Gastrocnemius medialis (tissue), 4 donors: ENCODE results near the gene SATB2. TPM values are rescaled to one million over a fixed set of nuclear protein-coding genes. Genes with fewer than 3 reads are reported as not detected.
A peak's percentile ranks its signal among the peaks of the same experiment; 100 is the strongest.

Experiments used
- ATAC-seq, 2 donors: fragments of 150-250 bp; one replicate each; pipeline ENCODE4 v1.9.1; 2016
- DNase-seq, 2 donors: peaks; one replicate each; pipeline ENCODE4 v3.0.0-alpha.2; 2019
- H3K27ac ChIP-seq, 4 donors: fragments of 200-600 bp; sonication (generic); 1 replicate in 1 of 4; 2 replicates in 3 of 4; pipeline ENCODE4 v1.5.1; 2016 to 2018; ENCODE audit warnings: mild to moderate bottlenecking in 2 of 4, moderate library complexity in 1 of 4
- H3K27me3 ChIP-seq, 3 donors: fragments of 200-600 bp; sonication (generic) in 2 of 3; 1 replicate in 1 of 3; 2 replicates in 2 of 3; pipeline versions ENCODE4 v1.5.1 to v1.6.0; 2016 to 2019; ENCODE audit warnings: mild to moderate bottlenecking in 1 of 3, moderate library complexity in 1 of 3
- H3K36me3 ChIP-seq, 2 donors: fragments of 200-600 bp; sonication (generic) in 1 of 2; one replicate each; pipeline ENCODE4 v1.5.1; 2017 to 2018
- H3K4me1 ChIP-seq, 2 donors: fragments of 200-600 bp; sonication (generic) in 1 of 2; one replicate each; pipeline ENCODE4 v1.5.1; 2016 to 2017; ENCODE audit warnings: mild to moderate bottlenecking in 2 of 2
- H3K4me3 ChIP-seq, 4 donors: fragments of 200-600 bp; sonication (generic) in 3 of 4; 1 replicate in 1 of 4; 2 replicates in 3 of 4; pipeline ENCODE4 v1.5.1; 2016 to 2019; ENCODE audit warnings: mild to moderate bottlenecking in 2 of 4
- H3K9me3 ChIP-seq, 3 donors: fragments of 200-600 bp; sonication (generic) in 2 of 3; 1 replicate in 1 of 3; 2 replicates in 2 of 3; pipeline ENCODE4 v1.5.1; 2016 to 2019
- CTCF ChIP-seq, 5 experiments: fragments of 450-650 bp in 3 of 5; fragments of 200-600 bp in 2 of 5; sonication (generic) in 2 of 5; IDR thresholded peaks in 4 of 5; conservative IDR thresholded peaks in 1 of 5; 1 replicate in 4 of 5; 2 replicates in 1 of 5; pipeline ENCODE4 v1.5.1; 2016 to 2019; ENCODE audit warnings: antibody characterized with exemption in 5 of 5, mild to moderate bottlenecking in 3 of 5, moderate library complexity in 3 of 5
- POLR2A ChIP-seq, 2 donors: fragments of 450-650 bp; IDR thresholded peaks; one replicate each; pipeline ENCODE4 v1.6.1; 2017; ENCODE audit warnings: antibody characterized with exemption in 2 of 2, mild to moderate bottlenecking in 2 of 2, moderate library complexity in 2 of 2
- in situ Hi-C, 4 donors: fragments of 200-750 bp; cut with MboI; loops; one replicate each; pipeline versions ENCODE4 v1.15.0 to v1.8.0; 2017; ENCODE audit warnings: low sequenced_read_pairs in 4 of 4
- intact Hi-C: fragments of 100-400 bp; cut with DNase I; formaldehyde crosslinking; loops from one replicate; pipeline ENCODE4 v1.15.1; 2023; ENCODE audit warnings: low total_unique reads
- total RNA-seq, 4 donors: library from RNA; depleted of rRNA; stranded (reverse); fragments of >200 nt; gene quantifications; one replicate each; pipeline versions ENCODE4 v1.1.0 to v1.2.3, GENCODE V29; 2016

Gene SATB2
- total RNA-seq, 4 donors from 2014 or later: 2.0 to 6.4 (median 4.5) TPM

DNA sequence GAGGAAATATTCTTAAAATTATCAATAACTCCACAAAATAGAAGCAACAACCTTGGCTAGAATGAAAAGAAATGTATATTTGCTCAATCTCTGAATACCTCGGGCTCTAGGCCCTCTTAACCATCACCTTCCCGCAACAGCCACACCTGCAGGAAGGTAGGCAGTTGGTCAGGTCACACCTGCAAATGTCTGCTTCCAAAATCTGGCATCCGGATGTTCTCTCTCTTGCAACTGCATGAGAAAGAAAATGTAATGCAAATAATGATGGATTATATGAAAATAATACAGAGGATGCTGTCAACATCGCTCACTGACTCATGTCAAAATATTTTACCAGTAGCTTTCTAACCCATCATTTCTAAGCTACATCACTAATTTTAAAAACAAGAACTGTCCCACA is 148.3 kb downstream of the SATB2 start:
- intact Hi-C loops: no loop called here
- Histone ChIP-seq H3K9me3 (no peaks in the 10 kb centered on the region), H3K4me1 (peaks cover 0 to 3% of the 10 kb centered on the region in 2 donors), H3K36me3 (no peaks in the 10 kb centered on the region), H3K27ac (no peak overlapping the region), H3K4me3 (no peak overlapping the region), H3K27me3 (no peaks in the 10 kb centered on the region)
- in situ Hi-C loops: no loop called here
- no peak for DNase-seq
- ATAC-seq: no peak
- TF ChIP-seq CTCF (IDR thresholded peaks at IDR 0.05 in 4 of 5, conservative IDR thresholded peaks at IDR 0.05 in 1 of 5): no peak
- no peak for TF ChIP-seq POLR2A (IDR thresholded peaks at IDR 0.05)

DNA sequence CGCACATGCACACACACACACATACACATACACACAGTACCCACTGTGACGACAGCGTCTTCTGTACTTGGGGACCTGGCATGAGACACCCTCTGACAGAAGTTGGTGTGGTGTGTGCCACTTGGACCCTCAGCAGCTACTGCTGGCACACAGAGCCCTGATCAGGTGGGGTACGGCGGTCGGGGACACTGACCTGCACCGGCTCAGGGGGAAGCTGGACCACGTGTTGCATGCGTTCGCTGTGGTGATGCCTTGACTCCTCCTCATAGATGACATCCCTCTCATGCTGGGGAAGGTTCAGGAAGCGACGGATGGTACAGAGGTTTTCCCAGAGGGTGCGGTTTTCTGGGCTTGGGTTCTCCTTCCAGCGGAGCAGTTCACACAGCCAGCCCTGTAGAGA is 149.2 kb downstream of the SATB2 start:
- in situ Hi-C loops: no loop called here
- DNase-seq: no peak
- H3K27ac ChIP-seq: no peak overlapping the region
- no peaks in the 10 kb centered on the region for H3K9me3 ChIP-seq
- no peaks in the 10 kb centered on the region for H3K36me3 ChIP-seq
- no peaks in the 10 kb centered on the region for H3K27me3 ChIP-seq
- intact Hi-C loops: no loop called here
- no peak for TF ChIP-seq CTCF (IDR thresholded peaks at IDR 0.05 in 4 of 5, conservative IDR thresholded peaks at IDR 0.05 in 1 of 5)
- no peak for TF ChIP-seq POLR2A (IDR thresholded peaks at IDR 0.05)
- H3K4me3 ChIP-seq: no peak overlapping the region
- ATAC-seq: no peak
- peaks cover 0 to 3% of the 10 kb centered on the region in 2 donors for H3K4me1 ChIP-seq

DNA sequence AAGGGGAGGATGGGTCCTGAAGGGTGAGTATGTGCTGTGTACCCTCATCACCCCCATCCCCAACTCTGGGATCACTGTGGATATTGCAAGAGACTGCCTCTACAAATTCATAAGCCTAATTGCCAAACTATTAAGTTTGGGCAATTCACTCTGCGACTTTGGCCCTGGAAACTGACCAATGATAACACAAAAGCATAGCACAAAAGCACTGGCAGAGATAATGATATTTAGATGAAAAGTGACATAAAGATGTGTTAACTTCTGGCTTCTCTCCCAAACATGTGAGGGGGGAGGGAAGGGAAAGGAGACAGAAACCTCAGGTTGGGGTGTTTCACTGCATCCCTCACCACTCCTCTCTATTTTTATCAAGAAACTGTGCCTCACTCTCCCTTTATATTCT is 150.3 kb downstream of the SATB2 start:
- TF ChIP-seq CTCF (IDR thresholded peaks at IDR 0.05 in 4 of 5, conservative IDR thresholded peaks at IDR 0.05 in 1 of 5) (no peak), POLR2A (IDR thresholded peaks at IDR 0.05) (no peak)
- Histone ChIP-seq H3K4me1 (peaks cover 0 to 3% of the 10 kb centered on the region in 2 donors), H3K4me3 (no peak overlapping the region), H3K27ac (no peak overlapping the region), H3K36me3 (no peaks in the 10 kb centered on the region), H3K27me3 (no peaks in the 10 kb centered on the region), H3K9me3 (no peaks in the 10 kb centered on the region)
- ATAC-seq: no peak
- in situ Hi-C loops: no loop called here
- DNase-seq: no peak
- intact Hi-C loops: no loop called here

DNA sequence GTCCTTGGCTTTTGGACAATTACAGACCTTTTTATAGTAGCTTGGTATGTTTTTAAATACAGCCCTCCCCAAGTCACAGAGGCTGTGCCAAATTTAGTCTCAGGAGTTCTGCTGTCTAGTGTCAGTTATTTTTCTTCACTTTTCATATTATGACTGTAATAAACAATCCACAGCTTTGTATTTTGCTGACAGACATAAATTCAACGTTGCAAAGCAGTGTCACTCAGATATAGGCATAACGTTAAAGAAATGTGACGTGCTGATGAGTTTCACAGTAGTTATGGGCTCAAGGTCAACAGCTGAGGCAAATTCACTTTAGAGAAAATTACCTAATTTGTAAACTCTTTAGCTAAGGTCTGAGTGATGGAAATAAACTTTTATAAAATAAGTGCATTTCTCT is 151.6 kb downstream of the SATB2 start:
- in situ Hi-C loops (no loop called here), intact Hi-C loops (no loop called here)
- Histone ChIP-seq H3K9me3 (no peaks in the 10 kb centered on the region), H3K4me1 (peaks cover 0 to 3% of the 10 kb centered on the region in 2 donors), H3K27me3 (no peaks in the 10 kb centered on the region), H3K27ac (no peak overlapping the region), H3K36me3 (no peaks in the 10 kb centered on the region), H3K4me3 (no peak overlapping the region)
- ATAC-seq: no peak
- DNase-seq: no peak
- no peak for TF ChIP-seq POLR2A (IDR thresholded peaks at IDR 0.05)

DNA sequence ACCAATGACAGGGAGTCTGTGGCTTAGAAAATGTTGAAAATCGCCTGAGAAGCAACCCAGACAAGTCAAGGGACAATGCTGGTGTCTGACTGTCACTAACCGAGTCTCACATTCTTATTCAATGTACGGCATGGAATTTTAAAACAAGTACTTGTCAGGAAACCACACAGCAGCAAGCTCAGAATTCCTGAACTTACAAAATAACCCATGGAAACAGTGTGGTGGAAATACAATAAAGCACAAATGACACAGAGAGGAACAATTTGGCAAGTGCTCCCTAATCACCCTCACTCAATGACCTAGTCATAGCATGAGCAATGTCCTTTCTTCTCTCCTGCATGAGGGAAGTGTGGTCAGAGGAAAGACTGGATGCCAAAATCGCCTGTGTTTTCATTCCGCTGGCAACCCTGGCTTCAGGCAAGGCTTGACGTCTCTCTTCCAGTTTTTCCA is 154.0 kb downstream of the SATB2 start:
- Histone ChIP-seq H3K27me3 (no peaks in the 10 kb centered on the region), H3K4me1 (peaks cover 0 to 3% of the 10 kb centered on the region in 2 donors), H3K4me3 (no peak overlapping the region), H3K36me3 (no peaks in the 10 kb centered on the region), H3K27ac (no peak overlapping the region), H3K9me3 (no peaks in the 10 kb centered on the region)
- in situ Hi-C loops (no loop called here), intact Hi-C loops (no loop called here)
- no peak for DNase-seq
- TF ChIP-seq POLR2A (IDR thresholded peaks at IDR 0.05): no peak
- no peak for TF ChIP-seq CTCF (IDR thresholded peaks at IDR 0.05 in 4 of 5, conservative IDR thresholded peaks at IDR 0.05 in 1 of 5)
- peak in 1 of 2 donors; percentile 49 for ATAC-seq
